ENCODE results near the gene CRABP1. TPM values are rescaled to one million over a fixed set of nuclear protein-coding genes. Genes with fewer than 3 reads are reported as not detected.

The CRABP1 gene
- total and polyA plus RNA-seq, 4 donors: not detected

- TF ChIP-seq HNF4G (IDR thresholded peaks at IDR 0.05): no peak
- no peak for TF ChIP-seq MAX (IDR thresholded peaks at IDR 0.05)
- TF ChIP-seq CTCF (IDR thresholded peaks at IDR 0.05; ENCODE audit: low read depth, low read length, missing input control): no peak
- no peak for TF ChIP-seq RAD21 (IDR thresholded peaks at IDR 0.05)
- no peak for TF ChIP-seq HNF4A (conservative IDR thresholded peaks at IDR 0.05)
- WGBS: 98% methylated on average over 2 of the region's 2 CpGs
- Histone ChIP-seq H3K27me3 (ENCODE audit: control insufficient read depth in 4 of 4, insufficient read depth in 4 of 4, low read length in 3 of 4) (no peaks in the 10 kb centered on the region), H3K4me3 (ENCODE audit: low read depth in 1 of 3, low read length in 3 of 3) (no peak overlapping the region), H3K9ac (ENCODE audit: low read depth in 1 of 2, low read length in 2 of 2) (no peak overlapping the region), H3K36me3 (ENCODE audit: control insufficient read depth in 4 of 4, insufficient read depth in 3 of 4, low read depth in 1 of 4, low read length in 3 of 4) (peaks cover 6 to 39% (median 24%) of the 10 kb centered on the region in 4 donors), H3K27ac (ENCODE audit: low read depth in 1 of 2, low read length in 2 of 2) (no peak overlapping the region), H3K9me3 (ENCODE audit: control insufficient read depth in 4 of 4, low read length in 3 of 4) (no peaks in the 10 kb centered on the region), H3K4me1 (ENCODE audit: control insufficient read depth in 4 of 4, insufficient read depth in 4 of 4, low read length in 3 of 4) (peaks cover 0 to 2% (median under 1%) of the 10 kb centered on the region in 4 donors)
- DNase-seq (ENCODE audit: low spot score): no peak
Measured at GRCh38 chr15:78291698-78292097, 48.5 kb upstream of the CRABP1 start.

- H3K27ac ChIP-seq (ENCODE audit: low read depth in 1 of 2, low read length in 2 of 2): no peak overlapping the region
- no peaks in the 10 kb centered on the region for H3K27me3 ChIP-seq (ENCODE audit: control insufficient read depth in 4 of 4, insufficient read depth in 4 of 4, low read length in 3 of 4)
- no peaks in the 10 kb centered on the region for H3K9me3 ChIP-seq (ENCODE audit: control insufficient read depth in 4 of 4, low read length in 3 of 4)
- DNase-seq (ENCODE audit: low spot score): no peak
- 44% methylated on average over 1 of the region's 1 CpG for WGBS
- H3K4me1 ChIP-seq (ENCODE audit: control insufficient read depth in 4 of 4, insufficient read depth in 4 of 4, low read length in 3 of 4): peaks cover 0 to 2% (median 2%) of the 10 kb centered on the region in 4 donors
- peaks cover 6 to 34% (median 22%) of the 10 kb centered on the region in 4 donors for H3K36me3 ChIP-seq (ENCODE audit: control insufficient read depth in 4 of 4, insufficient read depth in 3 of 4, low read depth in 1 of 4, low read length in 3 of 4)
- H3K9ac ChIP-seq (ENCODE audit: low read depth in 1 of 2, low read length in 2 of 2): no peak overlapping the region
- no peak overlapping the region for H3K4me3 ChIP-seq (ENCODE audit: low read depth in 1 of 3, low read length in 3 of 3)
- TF ChIP-seq ATF3 (IDR thresholded peaks at IDR 0.05) (no peak), FOXA1 (IDR thresholded peaks at IDR 0.05) (no peak), REST (IDR thresholded peaks at IDR 0.05) (no peak)
Measured at GRCh38 chr15:78292219-78292618, 47.9 kb upstream of the CRABP1 start.

- under 1% methylated on average over 55 of the region's 55 CpGs for WGBS
- Histone ChIP-seq H3K27me3 (ENCODE audit: control insufficient read depth in 4 of 4, insufficient read depth in 4 of 4, low read length in 3 of 4) (peaks cover 0 to 4% (median 0%) of the 10 kb centered on the region in 4 donors), H3K9me3 (ENCODE audit: control insufficient read depth in 4 of 4, low read length in 3 of 4) (no peaks in the 10 kb centered on the region), H3K4me3 (ENCODE audit: low read depth in 1 of 3, low read length in 3 of 3) (peak within 1 kb of the TSS; percentile 77 to 98 (median 94)), H3K36me3 (ENCODE audit: control insufficient read depth in 4 of 4, insufficient read depth in 3 of 4, low read depth in 1 of 4, low read length in 3 of 4) (peaks cover 2 to 4% (median 3%) of the 10 kb centered on the region in 4 donors), H3K4me1 (ENCODE audit: control insufficient read depth in 4 of 4, insufficient read depth in 4 of 4, low read length in 3 of 4) (peaks cover 2 to 16% (median 10%) of the 10 kb centered on the region in 4 donors), H3K27ac (ENCODE audit: low read depth in 1 of 2, low read length in 2 of 2) (peak within 1 kb of the TSS; percentile 60 to 68), H3K9ac (ENCODE audit: low read depth in 1 of 2, low read length in 2 of 2) (peak within 1 kb of the TSS; percentile 75 to 80)
- peak; percentile 92 for DNase-seq (ENCODE audit: low spot score)
- TF ChIP-seq RAD21 (IDR thresholded peaks at IDR 0.05) (peak in 1 of 2 donors; percentile 40), HNF4A (conservative IDR thresholded peaks at IDR 0.05) (peak in 1 of 2 donors; percentile 16), RXRA (IDR thresholded peaks at IDR 0.05) (peak in 1 of 2 donors; percentile 7), ATF3 (IDR thresholded peaks at IDR 0.05) (no peak), MAX (IDR thresholded peaks at IDR 0.05) (peak; percentile 48), FOXA1 (IDR thresholded peaks at IDR 0.05) (peak; percentile 35), ZBTB33 (IDR thresholded peaks at IDR 0.05) (peak; percentile 93), YY1 (IDR thresholded peaks at IDR 0.05) (peak; percentile 94), EGR1 (IDR thresholded peaks at IDR 0.05; ENCODE audit: low read depth in 2 of 2) (peak; percentile 81 to 86), FOXA2 (IDR thresholded peaks at IDR 0.05) (no peak), TAF1 (conservative IDR thresholded peaks at IDR 0.05) (peak; percentile 84), SP1 (IDR thresholded peaks at IDR 0.05) (peak; percentile 84), GABPA (IDR thresholded peaks at IDR 0.05 in 1 of 2, conservative IDR thresholded peaks at IDR 0.05 in 1 of 2) (peak; percentile 81 to 92), HNF4G (IDR thresholded peaks at IDR 0.05) (no peak), JUND (IDR thresholded peaks at IDR 0.05) (no peak)
Measured at GRCh38 chr15:78299101-78299930, 40.8 kb upstream of the CRABP1 start, which contains the start of gene SKIC8. TSS of gene SKIC8 (minus strand) at chr15:78299609. CDS start at chr15:78295686, 3,923 bp downstream.
